ENCODE measurements around the gene HYOU1.

HYOU1 gene

GRCh38 chr11:119100246-119100970 is 43.4 kb upstream of the HYOU1 start:
- peak in 2 of 3 experiments; percentile 23 to 41 for TF ChIP-seq CTCF (IDR thresholded peaks at IDR 0.05; ENCODE audit: unreplicated experiment in 3 of 3)
- Mint-ChIP-seq H3K9me3 (no peaks in the 10 kb centered on the region), H3K36me3 (ENCODE audit: low read depth) (peaks cover 26% of the 10 kb centered on the region), H3K27ac (peak overlapping the region; percentile 82 to 98 (median 85)), H3K4me1 (peaks cover 30% of the 10 kb centered on the region), H3K4me3 (peak overlapping the region; percentile 84 to 92 (median 91)), H3K27me3 (ENCODE audit: low read depth) (peaks cover 3% of the 10 kb centered on the region)

- Mint-ChIP-seq H3K27me3 (ENCODE audit: low read depth) (peaks cover 3% of the 10 kb centered on the region), H3K4me1 (peaks cover 27% of the 10 kb centered on the region), H3K4me3 (peak overlapping the region; percentile 48 to 92 (median 91)), H3K9me3 (no peaks in the 10 kb centered on the region), H3K36me3 (ENCODE audit: low read depth) (peaks cover 26% of the 10 kb centered on the region), H3K27ac (peak overlapping the region in 1 of 3 experiments; percentile 85)
- TF ChIP-seq CTCF (IDR thresholded peaks at IDR 0.05; ENCODE audit: unreplicated experiment in 3 of 3) = no peak
Measured at GRCh38 chr11:119099711-119100110, 42.7 kb upstream of the HYOU1 start.

GRCh38 chr11:119095066-119095880 is 38.3 kb upstream of the HYOU1 start:
- peak in 2 of 3 experiments; percentile 32 to 48 for TF ChIP-seq CTCF (IDR thresholded peaks at IDR 0.05; ENCODE audit: unreplicated experiment in 3 of 3)
- Mint-ChIP-seq H3K27ac (peak overlapping the region; percentile 4 to 94 (median 48)), H3K9me3 (no peaks in the 10 kb centered on the region), H3K4me1 (peaks cover 42% of the 10 kb centered on the region), H3K27me3 (ENCODE audit: low read depth) (peaks cover 3% of the 10 kb centered on the region), H3K36me3 (ENCODE audit: low read depth) (peaks cover 41% of the 10 kb centered on the region), H3K4me3 (peak overlapping the region; percentile 92 to 95 (median 94))

GRCh38 chr11:119094816-119095065 is 37.7 kb upstream of the HYOU1 start:
- peak; percentile 57 to 80 (median 64) for TF ChIP-seq CTCF (IDR thresholded peaks at IDR 0.05; ENCODE audit: unreplicated experiment in 3 of 3)
- H3K27ac Mint-ChIP-seq = peak overlapping the region; percentile 4 to 94 (median 48)
- H3K4me3 Mint-ChIP-seq = peak overlapping the region; percentile 92 to 95 (median 94)
- H3K27me3 Mint-ChIP-seq (ENCODE audit: low read depth) = peaks cover 3% of the 10 kb centered on the region
- H3K9me3 Mint-ChIP-seq = no peaks in the 10 kb centered on the region
- H3K36me3 Mint-ChIP-seq (ENCODE audit: low read depth) = peaks cover 46% of the 10 kb centered on the region
- peaks cover 42% of the 10 kb centered on the region for H3K4me1 Mint-ChIP-seq

DNA sequence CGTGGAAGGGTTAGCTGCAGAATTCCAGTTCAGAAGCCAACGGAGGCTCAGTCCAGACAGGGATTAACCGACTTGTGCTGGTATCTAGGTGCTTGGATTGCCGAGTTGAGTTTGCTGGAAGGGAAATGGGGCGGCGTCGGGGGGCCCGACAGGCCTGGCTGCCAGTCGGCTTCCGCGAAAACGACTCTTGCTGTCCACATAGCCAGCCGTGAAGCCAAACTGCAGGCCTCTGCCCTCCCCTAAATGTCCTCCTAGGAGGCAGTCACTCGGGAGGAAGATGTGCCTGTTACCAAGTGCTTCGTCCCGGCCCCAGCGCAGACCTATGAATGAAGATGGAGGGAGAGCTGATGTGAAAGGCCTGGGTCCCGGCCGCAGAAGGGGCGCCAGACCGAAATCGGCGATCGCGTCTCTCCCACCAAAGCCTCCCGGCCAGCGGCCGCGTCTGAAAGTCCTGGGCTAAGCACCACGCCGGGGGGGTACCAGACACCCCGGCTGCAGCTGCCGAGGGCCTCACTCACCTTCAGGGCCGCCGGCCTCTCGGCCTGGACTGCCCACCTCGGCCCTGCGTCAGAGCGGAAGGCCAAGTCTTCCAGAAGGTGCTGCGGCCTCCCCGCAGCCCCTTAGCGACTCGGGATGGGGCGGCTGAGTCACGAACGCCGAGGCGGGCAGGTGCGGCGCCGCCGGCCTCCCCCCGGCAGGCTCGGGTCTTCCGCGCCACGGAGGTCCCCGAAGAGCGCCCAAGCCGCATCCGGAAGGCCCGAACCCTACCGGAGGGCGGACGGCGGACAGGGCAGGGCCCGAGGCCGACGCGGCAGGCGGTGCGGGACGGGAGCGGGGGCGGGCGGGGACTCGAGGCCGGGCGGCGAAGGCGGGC is 37.2 kb upstream of the HYOU1 start:
- H3K4me3 Mint-ChIP-seq = peak overlapping the region; percentile 92 to 98 (median 97)
- H3K9me3 Mint-ChIP-seq = no peaks in the 10 kb centered on the region
- H3K36me3 Mint-ChIP-seq (ENCODE audit: low read depth) = peaks cover 47% of the 10 kb centered on the region

More for the DNA sequence above, 37.2 kb upstream of the HYOU1 start:
- peaks cover 3% of the 10 kb centered on the region for H3K27me3 Mint-ChIP-seq (ENCODE audit: low read depth)
- H3K27ac Mint-ChIP-seq = peak overlapping the region; percentile 4 to 94 (median 91)
- no peak for TF ChIP-seq CTCF (IDR thresholded peaks at IDR 0.05; ENCODE audit: unreplicated experiment in 3 of 3)
- H3K4me1 Mint-ChIP-seq = peaks cover 41% of the 10 kb centered on the region

Data from nephron (organoid).